ENCODE measurements around the gene RHBG.
"Not testable (repeated sequence)": the region's sequence is repeated elsewhere in the genome, so short reads cannot be mapped to it uniquely, and the experiment has no call there.

The RHBG gene, protein sequence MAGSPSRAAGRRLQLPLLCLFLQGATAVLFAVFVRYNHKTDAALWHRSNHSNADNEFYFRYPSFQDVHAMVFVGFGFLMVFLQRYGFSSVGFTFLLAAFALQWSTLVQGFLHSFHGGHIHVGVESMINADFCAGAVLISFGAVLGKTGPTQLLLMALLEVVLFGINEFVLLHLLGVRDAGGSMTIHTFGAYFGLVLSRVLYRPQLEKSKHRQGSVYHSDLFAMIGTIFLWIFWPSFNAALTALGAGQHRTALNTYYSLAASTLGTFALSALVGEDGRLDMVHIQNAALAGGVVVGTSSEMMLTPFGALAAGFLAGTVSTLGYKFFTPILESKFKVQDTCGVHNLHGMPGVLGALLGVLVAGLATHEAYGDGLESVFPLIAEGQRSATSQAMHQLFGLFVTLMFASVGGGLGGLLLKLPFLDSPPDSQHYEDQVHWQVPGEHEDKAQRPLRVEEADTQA

GRCh38 chr1:156368889-156369684 lies at the start of gene RHBG:
TSS of gene RHBG (plus strand) at chr1:156369211. CDS start at chr1:156369250, 39 bp downstream.
- peak; percentile 47 for DNase-seq

GRCh38 chr1:156319664-156320063 lies 49.3 kb upstream of the RHBG start:
- peak; percentile 53 for DNase-seq

- DNase-seq, result no peak
Observed at GRCh38 chr1:156320560-156320959, 48.5 kb upstream of the RHBG start.

DNA sequence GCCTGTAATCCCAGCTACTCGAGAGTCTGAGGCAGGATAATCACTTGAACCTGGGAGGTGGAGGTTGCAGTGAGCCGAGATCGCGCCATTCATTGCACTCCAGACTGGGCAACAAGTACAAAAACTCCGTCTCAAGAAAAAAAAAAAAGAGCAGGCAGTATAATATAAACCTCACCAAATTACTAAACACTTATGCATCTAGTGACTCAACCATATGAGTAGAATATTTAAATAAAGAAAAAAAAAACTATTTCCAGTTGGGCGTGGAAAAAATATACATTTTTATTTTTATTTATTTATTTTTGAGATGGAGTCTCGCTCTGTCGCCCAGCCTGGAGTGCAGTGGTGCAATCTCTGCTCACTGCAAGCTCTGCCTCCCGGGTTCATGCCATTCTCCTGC lies 45.8 kb upstream of the RHBG start:
- DNase-seq, result not testable (repeated sequence)

DNA sequence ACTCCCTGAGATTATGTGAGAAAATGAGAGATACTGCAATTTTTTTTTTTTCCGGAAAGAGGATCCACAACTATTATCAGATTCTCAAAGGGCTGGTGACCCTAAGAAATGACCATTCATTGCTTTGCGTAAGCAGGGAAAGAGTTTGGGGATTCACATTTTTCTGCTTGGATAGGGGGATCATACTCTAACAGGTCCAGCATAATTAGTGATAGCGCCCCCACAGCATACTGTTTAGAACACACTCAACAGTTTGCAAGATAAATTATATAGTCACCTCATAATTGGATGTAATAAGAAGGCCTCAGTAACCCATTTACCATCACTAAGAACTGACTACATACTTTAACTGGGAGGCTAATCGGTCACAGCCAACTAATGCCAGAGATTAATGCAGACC lies 32.8 kb upstream of the RHBG start:
- DNase-seq, result peak; percentile 6

GRCh38 chr1:156337052-156337887 lies 31.7 kb upstream of the RHBG start:
- DNase-seq, result no peak

GRCh38 chr1:156337888-156338179 lies 31.2 kb upstream of the RHBG start:
- no peak for DNase-seq

DNA sequence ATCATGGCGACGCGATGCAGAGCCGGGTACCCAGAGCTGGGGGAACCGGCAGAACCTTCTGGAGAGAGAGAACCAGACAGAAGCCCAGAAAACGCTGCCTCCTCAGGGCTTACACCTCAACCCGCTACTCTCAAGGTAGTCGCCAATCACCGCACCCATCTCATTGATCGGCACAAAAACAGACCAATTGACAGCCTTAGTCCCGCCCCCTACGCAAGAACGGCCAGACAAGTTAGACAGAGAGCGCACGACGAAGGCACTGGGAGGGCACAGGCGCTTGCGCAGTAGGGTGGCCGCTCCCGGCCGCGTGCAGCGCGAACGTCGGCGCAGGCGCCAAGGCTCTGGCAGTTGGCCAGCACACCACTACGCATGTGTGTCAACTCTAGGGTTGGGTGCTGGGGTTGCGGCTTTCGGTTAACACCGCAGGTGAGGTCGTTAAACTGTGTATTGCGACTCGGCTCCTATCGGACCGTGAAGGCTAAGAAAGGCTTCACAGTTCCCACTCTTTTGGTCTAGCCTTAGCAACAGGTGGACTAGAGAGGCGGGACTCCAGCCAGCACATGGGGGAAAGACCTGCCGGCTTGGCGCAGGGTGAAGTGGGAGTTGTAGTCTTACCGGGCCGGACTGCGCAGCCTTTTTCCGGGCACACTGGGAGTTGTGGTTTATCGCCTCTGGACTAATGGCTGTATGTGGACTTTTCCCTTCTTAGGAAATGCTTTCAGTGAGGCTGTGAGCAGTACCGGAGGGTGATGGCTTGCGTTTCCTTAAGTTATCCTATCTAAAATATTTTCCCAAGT lies 30.6 kb upstream of the RHBG start, which contains the start of the genes CCT3 and TSACC:
Gene CCT3, minus strand, starts transcription at position 113 of the 797 bp plus-strand sequence. Its CDS starts 108 bp downstream, at position 5.
Gene TSACC, plus strand, starts transcription at position 347 of the 797 bp plus-strand sequence. CDS start 1,232 bp downstream, outside the sequence.
- DNase-seq, result peak; percentile 100

GRCh38 chr1:156342166-156342955 lies 26.6 kb upstream of the RHBG start:
- DNase-seq, result peak; percentile 55

DNA sequence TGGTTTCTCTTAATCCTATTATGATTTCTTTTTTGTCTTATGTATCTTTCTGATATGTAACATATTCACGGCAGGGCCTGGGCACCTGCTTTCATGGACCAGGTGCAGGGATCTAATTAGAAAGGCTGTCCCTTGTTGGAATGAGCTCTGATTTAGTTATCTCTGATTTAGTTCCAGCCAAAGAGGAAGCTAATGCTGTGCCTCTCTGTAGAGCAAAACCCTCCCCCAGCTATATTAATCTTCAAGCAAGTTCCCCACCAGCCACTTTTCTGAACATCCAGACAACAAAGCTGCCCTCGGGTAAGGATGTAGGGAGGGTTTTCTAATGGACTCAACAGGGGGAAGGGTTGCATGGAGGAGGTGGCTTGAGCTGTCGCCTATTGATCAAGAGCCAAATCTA lies 24.6 kb upstream of the RHBG start:
- no peak for DNase-seq

GRCh38 chr1:156346035-156346434 lies 23.0 kb upstream of the RHBG start:
- not testable (repeated sequence) for DNase-seq

DNA sequence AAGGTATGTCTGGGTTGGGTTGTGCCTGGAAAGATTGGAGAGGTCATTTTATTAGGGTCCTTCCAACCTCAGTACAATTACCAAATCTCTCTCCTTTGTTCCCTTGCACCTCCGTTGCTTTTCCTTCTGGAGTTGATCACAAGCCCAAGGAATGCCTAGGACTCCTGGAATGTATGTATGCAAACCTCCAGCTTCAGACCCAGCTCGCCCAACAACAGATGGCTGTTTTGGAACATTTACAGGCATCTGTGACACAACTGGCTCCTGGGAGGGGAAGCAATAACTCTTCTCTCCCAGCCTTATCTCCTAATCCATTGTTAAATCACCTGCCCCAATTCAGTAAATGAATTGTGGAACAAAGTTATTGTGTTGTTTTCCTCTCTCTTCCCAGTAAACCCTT lies 22.4 kb upstream of the RHBG start:
- no peak for DNase-seq

DNA sequence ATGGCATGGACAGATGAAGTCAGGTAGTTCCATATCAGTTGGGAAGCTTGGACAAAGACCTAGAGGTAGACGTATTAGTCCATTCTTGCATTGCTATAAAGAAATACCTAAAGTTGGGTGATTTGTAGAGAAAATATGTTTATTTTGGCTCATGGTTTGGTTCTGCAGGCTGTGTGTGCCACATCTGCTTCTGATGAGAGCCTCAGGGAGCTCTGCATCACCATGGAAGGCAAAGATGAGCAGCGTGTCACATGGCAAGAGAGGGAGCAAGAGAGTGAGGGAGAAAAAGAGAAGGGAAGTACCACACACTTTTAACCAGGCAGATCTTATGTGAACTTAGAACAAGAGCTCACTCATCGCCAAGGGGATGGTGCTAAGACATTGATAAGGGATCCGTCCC lies 21.7 kb upstream of the RHBG start:
- no peak for DNase-seq

DNA sequence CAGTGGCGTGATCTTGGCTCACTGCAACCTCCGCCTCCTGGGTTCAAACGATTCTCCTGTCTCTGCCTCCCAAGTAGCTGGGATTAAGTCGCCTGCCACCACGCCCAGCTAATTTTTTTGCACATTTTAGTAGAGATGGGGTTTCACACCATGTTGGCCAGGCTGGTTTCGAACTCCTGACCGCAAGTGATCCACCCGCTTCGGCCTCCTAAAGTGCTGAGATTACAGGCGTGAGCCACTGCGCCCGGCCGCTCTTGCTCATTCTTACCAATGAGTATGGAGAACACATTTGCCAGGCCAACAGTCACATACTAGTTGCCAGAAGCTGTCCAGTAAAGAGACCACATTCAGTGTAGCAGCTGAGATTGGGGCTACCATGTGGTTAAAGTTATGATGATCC lies 16.5 kb upstream of the RHBG start:
- DNase-seq, result not testable (repeated sequence)

DNA sequence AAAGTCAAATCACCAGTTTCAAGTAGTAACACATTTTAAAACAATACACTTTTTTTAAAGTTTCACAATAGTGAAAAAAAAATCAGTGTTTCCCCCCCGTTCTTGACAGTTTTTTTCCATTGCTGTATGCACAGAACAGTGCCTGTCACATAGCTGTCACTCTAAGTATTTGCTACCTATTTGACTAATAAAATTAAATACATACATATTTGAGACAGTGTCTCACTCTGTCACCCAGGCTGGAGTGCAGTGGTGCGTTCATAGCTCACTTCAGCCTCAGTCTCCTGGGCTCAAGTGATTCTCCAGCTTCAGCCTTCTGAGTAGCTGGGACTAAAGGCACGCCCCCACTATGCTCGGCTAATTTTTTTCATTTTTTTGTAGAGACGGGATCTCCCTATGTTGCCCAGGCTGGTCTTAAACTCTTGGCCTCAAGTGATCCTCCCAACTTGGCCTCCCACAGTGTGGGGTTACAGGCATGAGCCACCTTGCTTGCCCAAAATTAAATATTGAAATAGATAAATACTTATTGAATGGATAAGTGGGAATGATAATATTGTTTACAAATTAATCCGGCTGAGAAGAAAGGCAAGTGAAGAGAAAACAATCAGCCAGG lies 12.6 kb upstream of the RHBG start:
- no peak for DNase-seq

DNA sequence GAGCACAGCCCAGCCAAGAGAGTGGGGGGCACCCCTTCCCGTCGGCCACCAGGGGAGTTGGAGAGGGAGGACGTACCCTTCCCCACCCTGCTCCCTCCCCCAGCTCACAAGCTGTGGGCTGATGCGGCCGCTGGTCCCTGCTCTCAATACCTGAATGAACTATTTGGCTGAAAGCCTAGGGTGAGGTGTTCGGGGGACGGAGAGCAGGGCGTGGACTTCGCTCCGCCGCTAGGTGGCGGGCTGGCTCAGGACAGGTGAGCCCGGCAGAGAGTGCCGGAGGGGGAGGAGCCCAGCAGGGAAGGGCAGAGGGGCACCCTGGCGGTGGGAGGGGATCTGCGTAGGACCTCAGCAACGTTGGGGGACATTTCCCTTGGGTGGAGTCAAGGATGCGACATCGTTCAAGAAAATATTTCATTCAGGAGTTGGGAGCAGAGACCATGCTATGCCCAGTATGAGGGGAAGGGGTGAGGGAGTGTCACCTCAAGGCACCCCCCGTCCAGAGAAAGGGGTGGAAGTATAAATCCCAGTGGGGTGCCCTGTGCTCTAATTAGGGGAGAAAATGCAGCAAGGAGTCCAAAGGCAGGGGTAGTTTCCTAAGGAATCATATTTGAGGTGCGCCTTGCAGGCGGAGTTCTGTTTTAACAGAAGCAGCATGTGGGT lies 12.0 kb upstream of the RHBG start:
- DNase-seq, result peak; percentile 48

DNA sequence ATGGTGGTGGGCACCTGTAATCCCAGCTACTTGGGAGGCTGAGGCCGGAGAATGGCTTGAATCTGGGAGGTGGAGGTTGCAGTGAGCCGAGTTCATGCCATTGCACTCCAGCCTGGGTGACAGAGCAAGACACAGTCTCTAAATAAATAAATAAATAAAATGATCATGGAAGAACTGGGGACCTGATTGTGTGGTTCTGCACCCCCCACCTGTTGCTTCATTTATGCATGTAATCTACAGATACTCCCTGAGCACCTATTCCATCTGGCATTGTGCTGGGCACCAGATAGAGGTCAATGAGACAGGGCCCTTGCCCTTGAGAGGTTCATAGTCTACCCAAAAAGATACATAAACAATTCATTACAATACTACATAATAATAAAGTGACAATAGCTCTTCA lies 11.0 kb upstream of the RHBG start:
- DNase-seq, result no peak

GRCh38 chr1:156358641-156359040 lies 10.4 kb upstream of the RHBG start:
- no peak for DNase-seq

GRCh38 chr1:156359249-156359648 lies 9.8 kb upstream of the RHBG start:
- no peak for DNase-seq

- peak; percentile 22 for DNase-seq
Observed at GRCh38 chr1:156359973-156360372, 9.0 kb upstream of the RHBG start.

All from suppressor macrophage treated with lipopolysaccharide for 4 hours (primary cell).